ENCODE measurements around the gene CAPS2. TPM values are rescaled to one million over a fixed set of nuclear protein-coding genes. Genes with fewer than 3 reads are reported as not detected.
"Not testable (repeated sequence)": the region's sequence is repeated elsewhere in the genome, so short reads cannot be mapped to it uniquely, and the experiment has no call there.

The CAPS2 gene
- total RNA-seq, 4 donors from 2014 or later: 3.4 to 24.3 (median 8.7) TPM

DNA sequence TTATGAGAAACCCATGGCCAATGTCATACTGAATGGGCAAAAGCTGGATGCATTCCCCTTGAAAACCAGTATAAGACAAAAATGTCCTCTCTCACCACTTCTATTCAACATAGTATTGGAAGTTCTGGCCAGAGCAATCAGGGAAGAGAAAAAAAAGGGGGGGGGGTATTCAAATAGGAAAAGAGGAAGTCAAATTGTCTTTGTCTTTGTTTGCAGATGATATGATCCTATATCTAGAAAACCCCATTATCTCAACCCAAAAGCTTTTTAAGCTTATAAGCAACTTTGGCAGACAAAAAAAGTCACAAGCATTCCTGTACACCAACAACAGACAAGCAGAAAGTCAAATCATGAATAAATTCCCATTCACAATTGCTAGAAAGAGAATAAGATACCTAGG, 23.9 kb upstream of the CAPS2 start:
- ATAC-seq (ENCODE audit: low FRiP score) (no peak), DNase-seq (ENCODE audit: low spot score) (no peak)
- TF ChIP-seq, protein P1, sequence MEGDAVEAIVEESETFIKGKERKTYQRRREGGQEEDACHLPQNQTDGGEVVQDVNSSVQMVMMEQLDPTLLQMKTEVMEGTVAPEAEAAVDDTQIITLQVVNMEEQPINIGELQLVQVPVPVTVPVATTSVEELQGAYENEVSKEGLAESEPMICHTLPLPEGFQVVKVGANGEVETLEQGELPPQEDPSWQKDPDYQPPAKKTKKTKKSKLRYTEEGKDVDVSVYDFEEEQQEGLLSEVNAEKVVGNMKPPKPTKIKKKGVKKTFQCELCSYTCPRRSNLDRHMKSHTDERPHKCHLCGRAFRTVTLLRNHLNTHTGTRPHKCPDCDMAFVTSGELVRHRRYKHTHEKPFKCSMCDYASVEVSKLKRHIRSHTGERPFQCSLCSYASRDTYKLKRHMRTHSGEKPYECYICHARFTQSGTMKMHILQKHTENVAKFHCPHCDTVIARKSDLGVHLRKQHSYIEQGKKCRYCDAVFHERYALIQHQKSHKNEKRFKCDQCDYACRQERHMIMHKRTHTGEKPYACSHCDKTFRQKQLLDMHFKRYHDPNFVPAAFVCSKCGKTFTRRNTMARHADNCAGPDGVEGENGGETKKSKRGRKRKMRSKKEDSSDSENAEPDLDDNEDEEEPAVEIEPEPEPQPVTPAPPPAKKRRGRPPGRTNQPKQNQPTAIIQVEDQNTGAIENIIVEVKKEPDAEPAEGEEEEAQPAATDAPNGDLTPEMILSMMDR (IDR thresholded peaks at IDR 0.05): no peak

DNA sequence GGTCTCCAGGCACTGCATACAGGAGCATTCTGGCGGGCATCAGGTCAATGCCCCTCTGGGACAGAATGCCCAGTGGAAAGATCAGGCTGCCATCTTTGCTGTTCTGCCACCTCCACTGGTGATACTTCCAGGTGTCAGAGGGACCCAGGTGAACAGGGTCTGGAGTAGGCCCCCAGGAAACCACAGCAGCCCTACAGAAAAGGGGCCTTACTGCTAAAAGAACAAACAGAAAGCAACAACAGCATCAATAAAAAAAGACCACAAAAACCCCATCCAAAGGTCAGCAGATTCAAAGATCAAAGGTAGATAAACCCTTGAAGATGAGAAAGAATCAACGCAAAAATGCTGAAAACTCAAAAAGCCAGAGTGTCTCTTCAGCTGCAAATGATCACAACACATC, 20.3 kb upstream of the CAPS2 start:
- DNase-seq (ENCODE audit: low spot score) (no peak), ATAC-seq (ENCODE audit: low FRiP score) (no peak)
- TF ChIP-seq, protein P1 (IDR thresholded peaks at IDR 0.05): no peak

DNA sequence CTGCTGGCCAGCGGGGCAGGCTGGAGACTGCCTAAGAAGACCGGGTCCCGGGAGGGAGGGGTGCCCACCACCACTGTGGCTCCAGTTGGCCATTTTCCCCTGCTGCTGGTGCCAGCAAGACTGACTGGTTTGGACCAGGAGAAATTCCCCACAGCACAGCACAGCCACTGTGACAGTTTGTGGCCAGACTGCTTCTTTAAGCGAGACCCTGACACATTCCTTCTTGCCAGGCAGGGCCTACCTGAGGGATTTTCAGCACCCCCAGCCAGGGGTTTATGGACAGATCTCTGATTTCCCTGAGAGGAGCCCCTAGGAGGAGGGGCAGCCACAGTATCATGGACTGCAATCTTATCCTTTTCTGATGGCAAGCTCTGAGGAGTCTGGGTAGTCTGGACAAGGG, 19.8 kb upstream of the CAPS2 start:
- TF ChIP-seq, protein P1 (IDR thresholded peaks at IDR 0.05): no peak
- no peak for DNase-seq (ENCODE audit: low spot score)

DNA sequence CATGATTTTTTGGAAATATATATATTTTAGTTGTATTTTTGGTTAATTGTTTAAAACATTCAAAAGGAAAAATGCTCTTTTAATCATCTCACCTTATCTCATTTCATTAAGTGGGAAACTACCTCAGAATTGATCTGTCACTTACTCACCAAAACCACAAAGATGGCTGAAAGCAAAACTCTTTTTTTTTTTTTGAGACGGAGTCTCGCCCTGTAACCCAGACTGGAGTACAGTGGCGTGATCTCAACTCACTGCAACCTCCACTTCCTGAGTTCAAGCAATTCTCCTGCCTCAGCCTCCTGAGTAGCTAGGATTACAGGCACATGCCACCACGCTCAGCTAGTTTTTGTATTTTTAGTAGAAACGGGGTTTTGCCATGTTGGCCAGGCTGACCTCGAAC, 16.1 kb upstream of the CAPS2 start:
- not testable (repeated sequence) for DNase-seq (ENCODE audit: low spot score); ATAC-seq (ENCODE audit: low FRiP score)

More for the DNA sequence above, 19.8 kb upstream of the CAPS2 start:
- ATAC-seq (ENCODE audit: low FRiP score): no peak

DNA sequence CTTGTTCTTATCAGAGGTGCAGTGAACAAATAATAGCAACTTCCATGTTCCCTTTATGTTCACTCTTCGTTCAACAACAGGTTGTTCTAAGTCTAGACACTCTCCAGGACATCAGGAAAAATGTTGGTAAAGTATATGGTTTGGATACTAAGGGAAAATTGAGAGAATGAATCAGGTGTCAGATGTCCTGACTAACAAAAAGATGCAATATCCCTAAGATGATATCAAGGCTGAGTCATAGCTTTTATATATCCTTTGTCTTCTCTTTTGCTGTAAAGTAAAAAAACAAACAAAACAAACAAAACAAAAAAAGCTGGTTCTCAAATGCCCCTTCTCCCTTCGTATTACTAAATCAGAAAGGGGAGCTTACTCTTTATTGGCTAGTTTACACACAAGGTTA, 15.4 kb upstream of the CAPS2 start:
- DNase-seq (ENCODE audit: low spot score): no peak
- TF ChIP-seq, protein P1 (IDR thresholded peaks at IDR 0.05): no peak
- no peak for ATAC-seq (ENCODE audit: low FRiP score)

DNA sequence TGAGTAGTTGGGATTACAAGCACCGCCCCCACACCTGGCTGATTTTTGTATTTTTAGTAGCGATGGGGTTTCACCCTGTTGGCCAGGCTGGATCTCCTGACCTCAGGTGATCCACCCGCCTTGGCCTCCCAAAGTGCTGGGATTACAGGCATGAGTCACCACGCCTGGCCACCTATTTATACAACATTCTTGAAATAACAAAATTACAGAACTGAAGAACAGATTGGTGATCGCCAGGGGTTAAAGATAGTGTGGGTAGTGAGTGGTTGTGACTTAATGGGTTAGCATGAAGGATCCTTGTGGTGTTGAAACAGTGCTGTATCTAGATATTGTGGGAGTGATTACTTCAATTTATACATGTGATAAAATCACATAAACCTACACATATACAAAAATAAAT, 11.7 kb upstream of the CAPS2 start:
- TF ChIP-seq, protein P1 (IDR thresholded peaks at IDR 0.05): no peak
- ATAC-seq (ENCODE audit: low FRiP score): no peak
- no peak for DNase-seq (ENCODE audit: low spot score)

DNA sequence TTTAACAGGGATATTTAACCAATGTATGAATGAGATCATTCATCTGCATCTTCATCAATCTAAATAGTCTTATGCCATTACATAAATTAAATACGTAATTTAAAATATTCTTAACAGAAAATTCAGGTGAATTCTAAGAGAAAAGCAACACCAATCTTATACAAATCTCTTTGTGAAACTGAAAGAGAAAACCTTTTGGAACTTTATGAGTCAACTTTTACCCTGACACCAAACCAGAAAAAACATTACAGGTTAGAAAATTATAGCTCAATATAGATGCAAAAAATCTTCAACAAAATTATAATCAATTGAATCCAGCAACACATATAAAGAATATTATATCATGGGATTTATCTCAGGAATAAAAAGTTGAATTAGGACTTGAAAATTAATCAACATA, 7.8 kb upstream of the CAPS2 start:
- DNase-seq (ENCODE audit: low spot score) (no peak), ATAC-seq (ENCODE audit: low FRiP score) (no peak)
- TF ChIP-seq, protein P1 (IDR thresholded peaks at IDR 0.05): no peak
